COLO829 (cell line): ENCODE measurements around the gene MIDN.

Experiments
- DNase-seq: peaks from one replicate; pipeline ENCODE4 v3.0.0; 2012; ENCODE audit warnings: low spot score

Gene MIDN

GRCh38 chr19:1283207-1283916, 35.0 kb downstream of the MIDN start:
- no peak for DNase-seq

GRCh38 chr19:1283917-1284292, 35.5 kb downstream of the MIDN start:
- DNase-seq = no peak

GRCh38 chr19:1284293-1284978, 36.1 kb downstream of the MIDN start:
- DNase-seq = no peak

- no peak for DNase-seq
Observed at GRCh38 chr19:1284979-1285736, 36.8 kb downstream of the MIDN start.

- DNase-seq = no peak
Observed at GRCh38 chr19:1285737-1286360, 37.5 kb downstream of the MIDN start, which contains the start of gene EFNA2. TSS of gene EFNA2 (plus strand) at chr19:1285873. CDS start at chr19:1286169, 296 bp downstream.

- DNase-seq = no peak
Observed at GRCh38 chr19:1286487-1287353, 38.3 kb downstream of the MIDN start.

GRCh38 chr19:1287354-1288225, 39.2 kb downstream of the MIDN start:
- DNase-seq = no peak

- DNase-seq = no peak
Observed at GRCh38 chr19:1288226-1288612, 39.8 kb downstream of the MIDN start.

GRCh38 chr19:1288833-1289685, 40.7 kb downstream of the MIDN start:
- no peak for DNase-seq

GRCh38 chr19:1289686-1290025, 41.3 kb downstream of the MIDN start:
- no peak for DNase-seq

GRCh38 chr19:1290196-1290702, 41.9 kb downstream of the MIDN start:
- no peak for DNase-seq

- DNase-seq = no peak
Observed at GRCh38 chr19:1290703-1291651, 42.6 kb downstream of the MIDN start.

GRCh38 chr19:1291761-1292418, 43.5 kb downstream of the MIDN start:
- DNase-seq = no peak

- no peak for DNase-seq
Observed at GRCh38 chr19:1292419-1293151, 44.2 kb downstream of the MIDN start.

GRCh38 chr19:1293782-1294604, 45.6 kb downstream of the MIDN start:
- DNase-seq = no peak

- no peak for DNase-seq
Observed at GRCh38 chr19:1294688-1295087, 46.3 kb downstream of the MIDN start.
